Fibroblast of the aortic adventitia (primary cell): ENCODE data around the gene COL6A1. TPM values are rescaled to one million over a fixed set of nuclear protein-coding genes. Genes with fewer than 3 reads are reported as not detected.
A peak's percentile ranks its signal among the peaks of the same experiment; 100 is the strongest.

Experiments
- DNase-seq: peaks from one replicate; pipeline ENCODE4 v3.0.0-alpha.2; 2010; ENCODE audit warnings: low read depth
- H3K4me3 ChIP-seq: 2 replicates; pipeline ENCODE4 v1.5.1; 2011; ENCODE audit warnings: low read depth, mild to moderate bottlenecking, control low read depth, low read length, moderate library complexity
- total RNA-seq: library from RNA; depleted of rRNA; stranded (reverse); fragments of >200 nt; gene quantifications from 2 replicates; pipeline ENCODE4 v1.2.3, GENCODE V29; 2012; ENCODE audit warnings: low replicate concordance
- TF ChIP-seq, protein P1 (sequence below): IDR thresholded peaks from 2 replicates; pipeline ENCODE4 v1.5.1; 2011; ENCODE audit warnings: mild to moderate bottlenecking, low read length, control low read depth, inconsistent platforms; ENCODE audit not compliant: insufficient read depth

Gene COL6A1
- total RNA-seq, 1 donor = 1,082 TPM

DNA sequence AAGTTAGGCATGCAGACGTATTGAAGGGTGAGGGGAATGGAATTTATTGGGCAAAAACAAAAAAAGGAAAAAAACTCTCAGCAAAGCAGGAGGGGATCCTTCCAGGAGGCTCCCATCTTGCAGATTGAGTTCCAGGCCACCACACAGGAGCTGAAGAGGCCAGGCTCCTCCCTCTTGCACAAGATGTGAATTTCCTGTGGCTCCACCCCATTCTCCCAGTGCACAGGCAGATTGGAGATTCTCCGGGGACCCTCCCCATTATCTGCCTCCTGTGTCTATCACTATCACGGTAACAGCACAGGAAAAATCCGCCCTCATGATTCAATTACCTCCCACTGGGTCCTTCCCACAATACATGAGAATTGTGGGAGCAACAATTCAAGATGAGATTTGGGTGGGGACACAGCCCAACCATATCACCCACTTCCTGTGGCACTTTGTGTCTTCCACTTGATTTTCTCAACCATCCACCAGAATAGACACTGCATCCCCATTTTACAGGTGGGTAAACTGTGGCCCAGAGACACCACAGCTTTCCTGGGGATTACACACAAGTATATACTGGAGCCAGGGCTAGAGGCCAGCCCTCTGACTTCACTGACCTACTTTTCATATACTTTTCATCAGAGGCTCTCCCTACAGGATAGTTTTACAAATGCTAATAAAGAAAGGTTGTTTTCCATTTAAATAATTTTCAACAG lies 18.9 kb upstream of the COL6A1 start:
- TF ChIP-seq, protein P1, sequence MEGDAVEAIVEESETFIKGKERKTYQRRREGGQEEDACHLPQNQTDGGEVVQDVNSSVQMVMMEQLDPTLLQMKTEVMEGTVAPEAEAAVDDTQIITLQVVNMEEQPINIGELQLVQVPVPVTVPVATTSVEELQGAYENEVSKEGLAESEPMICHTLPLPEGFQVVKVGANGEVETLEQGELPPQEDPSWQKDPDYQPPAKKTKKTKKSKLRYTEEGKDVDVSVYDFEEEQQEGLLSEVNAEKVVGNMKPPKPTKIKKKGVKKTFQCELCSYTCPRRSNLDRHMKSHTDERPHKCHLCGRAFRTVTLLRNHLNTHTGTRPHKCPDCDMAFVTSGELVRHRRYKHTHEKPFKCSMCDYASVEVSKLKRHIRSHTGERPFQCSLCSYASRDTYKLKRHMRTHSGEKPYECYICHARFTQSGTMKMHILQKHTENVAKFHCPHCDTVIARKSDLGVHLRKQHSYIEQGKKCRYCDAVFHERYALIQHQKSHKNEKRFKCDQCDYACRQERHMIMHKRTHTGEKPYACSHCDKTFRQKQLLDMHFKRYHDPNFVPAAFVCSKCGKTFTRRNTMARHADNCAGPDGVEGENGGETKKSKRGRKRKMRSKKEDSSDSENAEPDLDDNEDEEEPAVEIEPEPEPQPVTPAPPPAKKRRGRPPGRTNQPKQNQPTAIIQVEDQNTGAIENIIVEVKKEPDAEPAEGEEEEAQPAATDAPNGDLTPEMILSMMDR = no peak
- no peak overlapping the region for H3K4me3 ChIP-seq
- no peak for DNase-seq

DNA sequence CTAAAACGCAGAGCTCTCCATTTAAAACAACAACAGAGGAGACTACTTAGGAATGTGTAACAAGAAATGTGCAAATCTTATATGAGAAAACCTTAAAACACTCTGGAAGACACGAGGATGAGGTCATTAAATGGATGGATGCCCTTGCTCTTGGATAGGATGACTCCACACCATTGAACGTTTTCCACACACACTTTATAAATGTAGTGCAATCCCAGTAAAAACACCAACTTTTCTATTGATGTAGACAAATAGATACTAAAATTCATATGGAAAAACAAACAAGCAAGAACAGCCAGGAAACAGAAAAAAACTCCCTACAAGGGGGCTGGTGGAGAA lies 18.4 kb upstream of the COL6A1 start:
- no peak overlapping the region for H3K4me3 ChIP-seq
- TF ChIP-seq, protein P1 = no peak
- peak; percentile 66 for DNase-seq

DNA sequence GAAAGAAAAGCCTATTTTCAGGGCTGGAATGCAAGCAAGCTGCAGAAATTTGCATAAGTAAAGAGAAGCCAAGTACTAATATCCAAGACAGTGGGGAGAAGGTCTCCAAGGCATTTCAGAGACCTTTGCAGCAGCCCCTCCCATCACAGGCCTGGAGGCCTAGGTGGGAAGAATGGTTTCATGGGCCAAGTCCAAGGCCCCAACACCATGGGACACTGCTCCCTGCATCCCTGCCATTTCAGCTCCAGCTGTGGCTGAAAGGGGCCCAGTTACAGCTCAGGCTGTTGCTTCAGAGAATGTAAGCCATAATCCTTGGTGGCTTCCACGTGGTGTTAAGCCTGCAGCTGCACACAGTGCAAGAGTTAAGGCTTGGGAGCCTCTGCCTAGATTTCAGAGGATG lies 16.9 kb upstream of the COL6A1 start:
- TF ChIP-seq, protein P1 = no peak
- no peak for DNase-seq
- no peak overlapping the region for H3K4me3 ChIP-seq

DNA sequence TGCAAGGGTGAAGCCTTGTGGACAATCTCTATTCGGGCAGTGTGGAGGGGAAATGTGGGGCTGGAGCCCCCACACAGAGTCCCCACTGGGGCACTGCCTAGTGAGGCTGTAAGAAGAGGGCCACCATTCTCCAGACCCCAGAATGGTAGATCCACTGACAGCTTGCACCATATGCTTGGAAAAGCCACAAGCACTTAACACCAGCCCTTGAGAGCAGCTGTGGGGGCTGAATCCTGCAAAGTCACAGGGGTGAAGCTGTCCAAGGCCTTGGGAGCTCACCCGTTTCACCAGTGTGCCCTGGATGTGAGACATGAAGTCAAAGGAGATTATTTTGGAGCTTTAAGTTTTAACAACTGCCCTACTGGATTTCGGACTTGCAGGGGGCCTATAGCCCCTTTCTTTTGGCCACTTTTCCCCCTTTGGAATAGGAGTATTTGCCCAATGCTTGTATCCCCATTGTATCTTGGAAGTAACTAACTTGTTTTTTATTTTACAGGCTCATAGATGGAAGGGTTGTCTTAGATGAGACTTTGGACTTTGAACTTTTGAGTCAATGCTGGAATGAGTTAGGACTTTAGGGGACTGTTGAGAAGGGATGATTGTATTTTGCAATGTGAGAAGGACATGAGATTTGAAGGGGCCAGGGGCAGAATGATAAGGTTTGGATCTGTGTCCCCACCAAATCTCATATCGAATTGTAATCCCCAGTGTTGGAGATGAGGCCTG lies 16.3 kb upstream of the COL6A1 start:
- no peak for DNase-seq
- TF ChIP-seq, protein P1 = no peak
- no peak overlapping the region for H3K4me3 ChIP-seq

DNA sequence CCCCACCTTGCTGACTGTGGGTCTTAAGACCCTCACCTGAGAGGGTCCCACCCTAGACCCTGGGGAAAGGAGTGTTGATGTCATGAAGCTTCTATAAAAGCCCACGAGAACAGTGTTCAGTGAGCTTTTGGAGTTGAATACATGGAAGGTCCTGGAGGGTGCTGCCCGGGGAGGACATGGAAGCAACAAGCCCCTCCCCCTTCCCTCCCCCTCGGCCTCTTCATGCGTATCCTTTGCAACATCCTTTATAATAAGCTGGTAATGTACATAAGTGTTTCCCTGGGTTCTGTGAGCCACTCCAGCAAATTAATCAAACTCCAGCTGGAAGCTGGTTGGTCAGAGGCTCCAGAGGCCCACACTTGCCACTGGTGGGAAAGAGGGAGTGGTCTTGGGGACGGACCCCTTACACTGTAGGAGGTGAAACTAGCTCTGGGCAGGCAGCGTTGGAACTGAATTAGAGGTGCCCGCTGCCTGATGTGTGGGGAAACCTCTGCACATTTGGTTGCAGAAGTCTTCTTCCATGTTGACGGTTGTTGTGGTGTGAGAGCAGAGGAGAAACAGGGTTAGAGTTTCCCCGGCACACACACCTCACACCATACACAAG lies 14.7 kb upstream of the COL6A1 start:
- TF ChIP-seq, protein P1 = no peak
- H3K4me3 ChIP-seq = no peak overlapping the region
- no peak for DNase-seq

DNA sequence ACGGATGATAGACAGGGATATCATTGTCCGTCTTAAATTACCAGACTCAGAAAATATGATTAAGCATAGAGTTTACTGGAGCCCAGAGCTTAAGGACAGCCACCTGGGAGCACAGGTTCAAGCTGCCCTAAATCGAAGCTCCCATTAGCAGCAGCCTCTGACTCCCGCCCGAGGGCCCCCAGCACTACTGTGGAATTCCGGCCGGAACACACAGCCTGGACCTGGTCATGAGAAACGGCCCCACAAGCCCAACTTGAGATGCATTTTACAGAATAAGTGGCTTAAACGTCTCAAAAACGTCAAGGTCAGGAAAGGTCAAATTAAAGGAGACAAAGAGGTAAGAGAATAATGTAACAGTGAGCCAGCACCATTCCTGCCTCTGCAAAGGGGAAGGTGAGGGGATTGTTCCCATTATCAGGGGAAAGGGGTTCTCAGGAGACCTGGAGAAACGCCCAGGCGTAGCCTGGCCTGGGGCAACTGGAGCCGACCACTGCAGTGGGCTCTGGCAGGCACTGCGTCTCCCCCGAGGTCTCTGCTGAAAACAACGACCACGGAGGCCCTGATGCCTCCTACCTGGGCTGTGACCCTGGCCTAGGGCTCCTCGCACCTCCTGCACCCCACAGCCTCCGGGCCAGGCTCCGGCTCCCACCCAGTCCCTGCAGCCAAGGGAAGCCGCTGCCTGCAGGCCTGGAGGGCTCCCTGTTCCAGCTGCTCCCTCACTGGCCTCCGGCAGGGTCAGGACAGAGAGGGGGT lies 11.5 kb upstream of the COL6A1 start:
- DNase-seq = no peak
- TF ChIP-seq, protein P1 = no peak
- H3K4me3 ChIP-seq = no peak overlapping the region
